IPS DF 19.7 (cell line): ENCODE data around the gene TGFB1I1.
A peak's percentile ranks its signal among the peaks of the same experiment; 100 is the strongest.

Experiments
- DNase-seq: peaks from one replicate; pipeline ENCODE4 v3.0.0-alpha.2; 2013; ENCODE audit warnings: low read depth, low spot score

The TGFB1I1 gene

DNA sequence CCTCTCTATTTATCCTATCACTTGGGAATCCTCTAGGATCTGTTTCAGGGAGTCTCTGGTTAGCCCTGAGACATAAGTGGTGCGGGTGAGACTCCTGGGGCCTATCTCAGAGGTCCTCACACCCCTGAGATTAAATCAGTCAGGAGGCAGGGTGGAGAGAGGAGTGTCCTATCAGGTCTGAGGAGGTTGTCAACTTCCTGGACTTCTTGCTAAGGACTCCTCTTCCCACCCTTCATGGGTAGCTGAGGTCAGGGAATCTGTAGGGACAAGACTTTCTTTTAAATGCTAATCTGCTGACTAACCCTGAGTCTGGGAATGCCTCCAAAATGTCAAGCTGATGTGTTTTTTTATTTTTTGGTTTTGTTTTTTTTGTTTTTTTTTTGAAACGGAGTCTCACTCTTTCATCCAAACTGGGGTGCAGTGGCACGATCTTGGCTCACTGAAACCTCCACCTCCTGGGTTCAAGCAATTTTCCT is 19.3 kb upstream of the TGFB1I1 start:
- DNase-seq = no peak

- no peak for DNase-seq
These were observed 18.4 kb upstream of the TGFB1I1 start for GRCh38 chr16:31453255-31454204.

- DNase-seq = no peak
These were observed 16.2 kb upstream of the TGFB1I1 start for GRCh38 chr16:31455601-31456314.

DNA sequence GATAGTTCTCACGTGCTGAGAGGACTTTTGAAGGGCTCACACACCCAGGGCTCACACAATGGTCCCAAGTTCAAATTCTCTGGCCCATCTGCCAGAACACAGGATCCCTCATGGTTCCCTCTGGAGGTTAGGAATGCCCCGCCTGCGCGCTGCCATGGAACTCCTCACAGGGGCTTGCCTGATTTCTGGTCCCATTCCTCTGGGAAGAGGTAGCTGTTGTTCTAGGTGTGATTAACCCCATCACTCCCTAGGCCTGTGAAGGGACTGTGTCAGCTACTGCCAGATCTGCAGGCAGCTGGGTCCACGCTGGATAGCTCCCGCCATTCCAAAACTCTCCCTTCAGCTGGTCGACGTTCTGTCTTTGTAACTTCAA is 15.0 kb upstream of the TGFB1I1 start:
- no peak for DNase-seq

DNA sequence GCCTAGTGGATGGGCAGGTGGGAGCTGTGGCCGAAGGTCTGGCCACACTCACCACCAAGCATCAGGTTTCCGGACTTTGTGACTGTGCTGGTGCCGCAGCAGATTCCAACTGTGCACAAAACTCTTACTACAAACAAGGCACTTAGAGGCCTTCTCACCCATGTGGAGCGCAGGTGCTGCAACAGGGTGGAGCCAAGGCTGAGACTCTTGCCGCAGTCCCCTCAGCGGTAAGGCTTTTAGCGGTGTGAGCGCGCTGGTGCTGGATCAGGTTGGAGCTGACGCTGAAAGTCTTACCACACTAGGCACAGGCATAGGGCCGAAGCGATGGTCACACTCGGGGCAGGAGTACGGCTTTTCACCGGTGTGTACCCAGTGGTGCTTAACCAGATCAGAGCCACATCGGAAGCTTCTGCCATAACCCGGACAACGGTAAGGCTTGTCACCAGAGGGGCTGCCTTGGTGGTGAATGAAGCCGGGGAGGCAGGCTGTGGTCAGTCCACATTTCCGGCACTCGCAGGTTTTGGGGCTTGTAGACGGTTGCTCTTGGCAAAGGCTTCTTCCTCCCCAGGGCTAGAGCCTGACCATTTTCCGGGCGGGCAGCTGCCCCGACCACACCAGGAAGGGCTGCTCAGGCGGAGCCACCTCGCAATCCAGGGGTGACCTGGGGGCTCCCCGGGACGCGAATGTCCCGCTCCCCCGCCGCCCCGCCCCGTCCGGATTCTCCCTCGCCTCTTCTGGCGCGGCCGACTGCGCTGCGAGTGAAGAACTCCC is 13.7 kb upstream of the TGFB1I1 start:
- no peak for DNase-seq

DNA sequence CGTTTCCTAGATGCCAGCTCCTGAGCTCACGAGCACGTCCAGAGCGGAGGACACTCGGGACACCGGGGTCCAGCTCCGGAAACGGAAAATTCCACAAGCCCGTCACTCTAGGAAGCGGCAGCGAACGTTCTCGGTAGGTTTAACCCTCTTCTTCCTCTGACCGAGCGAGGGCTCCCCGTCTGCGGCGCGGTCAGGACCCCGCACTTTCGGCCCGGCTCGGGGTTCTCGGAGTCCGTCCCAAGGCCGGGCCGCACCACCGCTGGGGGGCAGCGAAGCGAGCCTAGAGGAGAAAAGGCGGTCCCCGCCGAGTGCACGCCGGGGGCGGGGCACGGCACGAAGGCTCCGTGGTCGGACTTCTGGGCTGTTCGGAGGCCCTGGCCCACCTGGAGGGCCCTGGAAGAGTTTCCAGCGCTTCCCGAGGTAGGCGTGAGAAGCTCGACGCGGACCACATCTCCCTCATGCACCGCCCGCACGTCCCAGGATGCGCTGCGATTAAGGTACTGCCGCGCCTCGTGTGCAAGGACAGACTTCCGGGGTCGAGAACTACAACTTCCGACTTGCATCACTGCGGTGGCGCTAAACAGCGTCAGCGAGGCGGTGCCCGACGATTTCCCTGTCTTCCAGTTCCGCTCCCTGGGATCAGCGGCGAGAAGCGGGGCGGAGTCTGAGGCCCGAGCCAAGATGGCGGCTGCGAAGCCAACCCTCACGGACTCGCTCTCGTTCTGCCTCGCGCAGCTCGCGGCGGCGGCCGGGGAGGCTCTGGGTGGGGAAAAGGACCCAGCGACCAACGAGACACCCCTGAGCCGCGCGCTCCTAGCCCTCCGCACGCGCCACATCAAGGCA is 12.9 kb upstream of the TGFB1I1 start, which contains the start of gene ARMC5:
TSS of gene ARMC5 (plus strand) at position 658 of the 843 bp plus-strand sequence. CDS start at position 682, 24 bp downstream.
- peak; percentile 94 for DNase-seq

DNA sequence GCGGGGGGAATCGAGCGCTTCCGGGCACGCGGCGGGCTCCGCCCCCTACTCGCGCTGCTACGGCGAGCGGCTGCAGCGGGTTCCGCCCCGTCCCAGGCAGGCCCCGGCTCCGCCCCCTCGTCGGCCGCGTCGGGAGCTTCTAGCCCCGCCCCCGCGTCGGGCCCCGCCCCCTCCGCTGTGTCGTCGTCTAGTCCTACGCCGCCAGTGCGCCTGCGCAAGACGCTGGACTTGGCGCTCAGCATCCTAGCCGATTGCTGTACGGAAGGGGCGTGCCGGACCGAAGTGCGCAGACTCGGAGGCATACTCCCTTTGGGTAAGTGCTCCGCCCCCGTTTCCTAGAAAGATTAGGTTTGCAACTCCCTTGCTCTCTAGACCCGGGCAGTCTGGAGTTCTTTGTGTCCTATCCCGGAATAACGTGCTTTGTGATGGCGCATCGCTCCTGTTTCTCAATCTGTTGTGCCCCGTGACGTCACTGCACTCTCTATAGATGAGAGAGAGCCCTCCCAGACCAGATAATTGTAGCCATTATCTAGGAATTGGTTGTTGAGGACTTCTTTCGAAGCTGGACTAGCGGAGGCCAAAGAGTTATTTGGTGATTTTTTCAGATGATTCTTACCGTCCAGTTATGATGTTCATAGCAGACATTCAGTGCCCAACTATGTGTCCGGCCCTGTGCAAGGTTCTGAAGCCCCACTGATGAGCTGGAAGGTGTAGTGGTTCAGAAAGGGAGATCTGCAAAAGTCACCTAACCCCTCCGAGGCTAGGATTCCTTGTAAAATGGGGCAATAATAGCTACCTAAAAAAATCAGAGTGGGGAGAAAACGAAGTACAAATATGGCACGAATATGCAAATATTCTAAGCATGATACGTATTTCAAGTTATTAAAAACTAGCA is 12.0 kb upstream of the TGFB1I1 start:
- DNase-seq = peak; percentile 88

- no peak for DNase-seq
These were observed 11.4 kb upstream of the TGFB1I1 start for GRCh38 chr16:31460582-31461002.

GRCh38 chr16:31461201-31461920 is 10.6 kb upstream of the TGFB1I1 start:
- DNase-seq = no peak

DNA sequence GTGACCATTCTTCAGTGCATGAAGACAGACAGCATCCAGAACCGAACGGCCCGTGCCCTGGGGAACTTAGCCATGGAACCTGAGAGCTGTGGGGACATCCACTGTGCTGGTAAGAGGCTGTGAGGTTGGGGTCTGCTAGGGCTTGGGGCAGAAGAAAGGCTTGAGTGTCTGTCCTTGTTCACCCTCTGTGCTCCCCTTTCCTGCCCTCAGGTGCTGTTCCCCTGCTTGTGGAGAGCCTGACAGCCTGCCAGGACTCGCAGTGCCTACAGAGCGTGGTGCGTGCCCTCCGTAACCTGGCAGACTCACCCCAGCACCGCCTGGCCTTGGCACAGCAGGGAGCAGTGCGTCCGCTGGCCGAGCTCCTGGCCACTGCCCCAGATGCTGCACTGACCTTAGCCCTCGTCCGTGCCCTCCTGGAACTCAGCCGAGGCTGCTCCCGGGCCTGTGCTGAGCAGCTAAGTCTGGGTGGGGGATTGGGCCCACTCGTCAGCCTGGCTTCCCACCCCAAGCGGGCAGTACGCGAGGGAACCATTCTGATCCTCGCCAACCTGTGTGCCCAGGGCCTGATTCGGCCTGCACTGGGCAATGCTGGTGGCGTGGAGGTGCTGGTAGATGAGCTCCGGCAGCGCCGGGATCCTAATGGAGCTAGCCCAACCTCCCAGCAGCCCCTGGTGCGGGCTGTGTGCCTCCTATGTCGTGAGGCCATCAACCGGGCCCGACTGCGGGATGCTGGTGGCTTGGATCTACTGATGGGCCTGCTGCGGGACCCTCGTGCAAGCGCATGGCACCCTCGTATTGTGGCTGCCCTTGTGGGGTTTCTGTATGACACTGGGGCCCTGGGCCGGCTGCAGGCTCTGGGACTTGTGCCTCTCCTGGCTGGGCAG is 9.8 kb upstream of the TGFB1I1 start:
- no peak for DNase-seq

- DNase-seq = no peak
These were observed 7.6 kb upstream of the TGFB1I1 start for GRCh38 chr16:31464348-31464769.

GRCh38 chr16:31464781-31465260 is 7.1 kb upstream of the TGFB1I1 start:
- DNase-seq = no peak

DNA sequence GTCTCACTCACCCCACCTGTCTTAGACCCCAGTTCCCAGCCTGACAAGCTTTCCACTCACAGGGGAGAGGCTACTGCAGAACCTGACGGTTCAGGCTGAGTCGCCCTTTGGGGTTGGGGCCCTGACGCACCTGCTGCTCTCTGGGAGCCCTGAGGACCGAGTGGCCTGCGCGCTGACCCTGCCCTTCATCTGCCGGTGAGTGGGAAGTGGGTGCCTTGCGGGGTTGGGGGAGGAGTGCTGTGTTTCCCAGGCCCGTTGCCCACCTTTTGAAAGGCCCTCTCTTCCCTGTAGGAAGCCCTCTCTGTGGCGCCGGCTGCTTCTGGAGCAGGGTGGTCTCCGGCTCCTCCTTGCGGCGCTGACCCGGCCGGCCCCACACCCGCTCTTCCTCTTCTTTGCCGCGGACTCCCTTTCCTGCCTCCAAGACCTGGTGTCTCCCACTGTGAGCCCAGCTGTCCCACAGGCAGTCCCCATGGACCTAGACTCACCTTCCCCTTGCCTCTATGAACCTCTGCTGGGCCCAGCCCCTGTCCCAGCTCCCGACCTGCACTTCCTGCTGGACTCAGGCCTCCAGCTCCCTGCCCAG is 6.1 kb upstream of the TGFB1I1 start:
- DNase-seq = no peak

- no peak for DNase-seq
These were observed 5.5 kb upstream of the TGFB1I1 start for GRCh38 chr16:31466381-31466841.

DNA sequence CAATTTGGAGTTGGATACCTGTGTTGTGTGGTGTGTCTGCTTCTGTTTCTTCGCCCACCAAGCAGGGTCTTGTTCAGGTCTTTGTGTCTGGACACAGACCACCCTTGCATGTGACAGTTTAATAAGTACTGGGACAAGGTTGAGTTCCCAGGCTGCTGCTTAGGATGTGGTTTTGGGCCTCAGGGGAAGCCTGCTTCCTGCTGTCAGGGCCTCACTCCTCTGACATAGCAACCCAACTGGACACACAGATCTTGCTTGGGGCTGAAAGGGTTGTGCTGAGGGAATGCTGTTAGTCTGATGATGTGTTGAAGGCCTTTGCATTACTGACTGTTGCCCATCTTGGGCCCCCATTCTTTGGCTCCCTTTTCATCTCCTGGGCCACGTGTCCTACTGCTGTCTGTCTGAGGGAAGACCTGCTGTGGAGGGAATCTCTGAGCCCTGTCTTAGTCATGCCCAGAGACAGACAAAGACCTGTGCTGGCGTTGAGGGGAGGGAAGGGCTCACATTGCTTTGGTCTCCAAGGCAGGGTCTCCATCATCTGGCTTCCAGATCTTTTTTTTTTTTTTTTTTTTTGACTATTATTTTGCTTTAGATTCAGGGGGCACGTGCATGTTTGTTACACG is 4.7 kb upstream of the TGFB1I1 start:
- no peak for DNase-seq

DNA sequence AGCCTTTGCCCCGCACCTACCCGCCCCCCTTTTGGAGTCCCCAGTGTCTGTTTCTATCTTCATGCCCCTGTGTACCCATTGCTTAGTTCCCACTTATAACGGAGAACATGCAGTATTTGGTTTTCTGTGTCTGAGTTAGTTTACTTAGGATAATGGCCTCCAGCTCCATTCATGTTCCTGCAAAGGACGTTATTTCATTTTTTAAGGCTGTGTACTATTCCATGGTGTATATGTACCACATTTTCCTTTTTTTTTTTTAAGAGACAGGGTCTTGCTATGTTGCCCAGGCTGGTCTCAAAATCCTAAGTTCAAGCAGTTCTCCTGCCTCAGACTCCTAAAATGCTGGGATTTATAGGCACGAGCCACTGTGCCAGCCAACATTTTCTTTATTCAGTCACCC is 4.1 kb upstream of the TGFB1I1 start:
- DNase-seq = no peak

- no peak for DNase-seq
These were observed 1.3 kb upstream of the TGFB1I1 start for GRCh38 chr16:31470615-31471014.
